IMR-90 (cell line): Measurements from ENCODE around the gene VEPH1. TPM values are rescaled to one million over a fixed set of nuclear protein-coding genes. Genes with fewer than 3 reads are reported as not detected.

Source experiments
- ATAC-seq: fragments of 200-7000 bp; cut with Tn5 transposase; 2 replicates; pipeline ENCODE4 v1.9.1; 2020; ENCODE audit warnings: low read depth, mild to moderate bottlenecking, moderate library complexity
- BruUV-seq: library from RNA; stranded (reverse); fragments of 400-500 nt; replicated peaks from 2 replicates; lab custom pipeline; 2021; lab: Mats Ljungman, UMichigan
- CTCF ChIA-PET: fragments of 300-600 bp; formaldehyde crosslinking; extraction: SDS; loops from one replicate; lab custom pipeline; 2021; ENCODE audit warnings: antibody characterized with exemption; lab: Yijun Ruan, JAX
- POLR2A ChIA-PET: fragments of 300-600 bp; sonication (Branson Sonifier 250); formaldehyde crosslinking; loops from one replicate; lab custom pipeline; 2022; ENCODE audit warnings: antibody characterized with exemption; ENCODE audit not compliant: unreplicated experiment; lab: Charles Lee
- DNase-seq: peaks from one replicate; pipeline ENCODE4 v3.0.0; 2013
- H2AFZ ChIP-seq: replicated peaks from 2 replicates; pipeline ENCODE3; 2013; ENCODE audit warnings: low read length, mild to moderate bottlenecking; ENCODE audit not compliant: poor library complexity
- H2AK5ac ChIP-seq: 2 replicates; pipeline ENCODE4 v1.6.1; 2013; ENCODE audit warnings: low read depth, low read length, inconsistent platforms
- H2AK9ac ChIP-seq: replicated peaks from 2 replicates; pipeline ENCODE3; 2013; ENCODE audit warnings: mild to moderate bottlenecking, low read depth, low read length, moderate library complexity; ENCODE audit not compliant: poor library complexity
- H2BK120ac ChIP-seq: 2 replicates; pipeline ENCODE4 v1.6.1; 2013; ENCODE audit warnings: low read depth, low read length, inconsistent platforms
- H2BK15ac ChIP-seq: 3 replicates; pipeline ENCODE4 v1.6.1; 2013; ENCODE audit warnings: low read depth, low read length, inconsistent platforms
- H2BK20ac ChIP-seq: 2 replicates; pipeline ENCODE4 v1.6.1; 2013; ENCODE audit warnings: low read depth, mild to moderate bottlenecking, inconsistent platforms, low read length, moderate library complexity
- H2BK5ac ChIP-seq: 2 replicates; pipeline ENCODE4 v1.6.1; 2013; ENCODE audit warnings: mild to moderate bottlenecking, low read depth, low read length, inconsistent platforms; ENCODE audit not compliant: poor library complexity, severe bottlenecking
- H3K14ac ChIP-seq: replicated peaks from 2 replicates; pipeline ENCODE4 v1.6.1; 2013; ENCODE audit warnings: low read depth, low read length, inconsistent platforms
- H3K18ac ChIP-seq: 2 replicates; pipeline ENCODE4 v1.6.1; 2013; ENCODE audit warnings: low read depth, low read length, control low read depth
- H3K23ac ChIP-seq: 2 replicates; pipeline ENCODE4 v1.6.1; 2013; ENCODE audit warnings: low read depth, low read length, inconsistent platforms
- H3K27ac ChIP-seq: 2 replicates; pipeline ENCODE4 v1.5.1; 2013; ENCODE audit warnings: mild to moderate bottlenecking, control low read depth, low read length; ENCODE audit not compliant: insufficient read depth
- H3K27me3 ChIP-seq: 2 replicates; pipeline ENCODE4 v1.6.1; 2013; ENCODE audit warnings: low read length; ENCODE audit not compliant: control insufficient read depth, insufficient read depth
- H3K36me3 ChIP-seq: 2 replicates; pipeline ENCODE4 v1.6.1; 2013; ENCODE audit warnings: low read length, mixed read lengths; ENCODE audit not compliant: control insufficient read depth, insufficient read depth
- H3K4ac ChIP-seq: 2 replicates; pipeline ENCODE4 v1.6.1; 2013; ENCODE audit warnings: low read depth, low read length, inconsistent platforms
- H3K4me1 ChIP-seq: 2 replicates; pipeline ENCODE4 v1.6.1; 2013; ENCODE audit warnings: low read length, mixed read lengths; ENCODE audit not compliant: control insufficient read depth, insufficient read depth
- H3K4me2 ChIP-seq: 2 replicates; pipeline ENCODE4 v1.6.1; 2013; ENCODE audit warnings: low read depth, mild to moderate bottlenecking, control low read depth, low read length, moderate library complexity
- H3K4me3 ChIP-seq: 2 replicates; pipeline ENCODE4 v1.5.1; 2013; ENCODE audit warnings: low read depth, mild to moderate bottlenecking, control low read depth, low read length, moderate library complexity; ENCODE audit not compliant: insufficient read depth
- H3K56ac ChIP-seq: 2 replicates; pipeline ENCODE4 v1.6.1; 2013; ENCODE audit warnings: low read length, inconsistent platforms; ENCODE audit not compliant: insufficient read depth; ENCODE audit errors: extremely low read depth
- H3K79me1 ChIP-seq, 2 experiments: 2 replicates each; pipeline ENCODE4 v1.6.1; 2013; ENCODE audit warnings: low read length in 2 of 2, inconsistent platforms in 1 of 2, low read depth in 1 of 2
- H3K9ac ChIP-seq: 2 replicates; pipeline ENCODE4 v1.6.1; 2013; ENCODE audit warnings: low read depth, low read length, control low read depth
- H3K9me1 ChIP-seq: 2 replicates; pipeline ENCODE4 v1.6.1; 2013; ENCODE audit warnings: low read length, inconsistent platforms; ENCODE audit not compliant: insufficient read depth
- H3K9me3 ChIP-seq: 2 replicates; pipeline ENCODE4 v1.6.1; 2013; ENCODE audit warnings: low read length; ENCODE audit not compliant: control insufficient read depth, insufficient read depth
- H4K20me1 ChIP-seq: 2 replicates; pipeline ENCODE4 v1.6.1; 2013; ENCODE audit warnings: low read length, inconsistent platforms; ENCODE audit not compliant: insufficient read depth
- H4K5ac ChIP-seq: 2 replicates; pipeline ENCODE4 v1.6.1; 2013; ENCODE audit warnings: mild to moderate bottlenecking, low read depth, low read length, control low read depth
- H4K8ac ChIP-seq, 2 experiments: 2 replicates each; pipeline ENCODE4 v1.6.1; 2013; ENCODE audit warnings: low read depth in 2 of 2, low read length in 2 of 2, control low read depth in 1 of 2, inconsistent platforms in 1 of 2
- H4K91ac ChIP-seq: 2 replicates; pipeline ENCODE4 v1.6.1; 2013; ENCODE audit warnings: low read depth, low read length, inconsistent platforms; ENCODE audit not compliant: insufficient read depth
- CEBPB ChIP-seq: IDR thresholded peaks from 2 replicates; pipeline ENCODE4 v1.6.1; 2012; ENCODE audit warnings: low read depth, low read length, improper control_type of control experiment
- CHD1 ChIP-seq: IDR thresholded peaks from 2 replicates; pipeline ENCODE4 v1.6.1; 2012; ENCODE audit warnings: low read depth, low read length, improper control_type of control experiment
- CTCF ChIP-seq: conservative IDR thresholded peaks from 2 replicates; pipeline ENCODE4 v1.5.1; 2012; ENCODE audit warnings: mild to moderate bottlenecking, low read depth, low read length, improper control_type of control experiment
- ELK1 ChIP-seq: fragments of 150-350 bp; IDR thresholded peaks from 2 replicates; pipeline ENCODE4 v1.6.1; 2016; ENCODE audit warnings: low read depth, mild to moderate bottlenecking, low read length, moderate library complexity, borderline replicate concordance
- MAFK ChIP-seq: IDR thresholded peaks from 2 replicates; pipeline ENCODE4 v1.6.1; 2012; ENCODE audit warnings: low read depth, low read length, improper control_type of control experiment
- MAZ ChIP-seq: IDR thresholded peaks from 2 replicates; pipeline ENCODE4 v1.6.1; 2012; ENCODE audit warnings: low read depth, mild to moderate bottlenecking, low read length, improper control_type of control experiment, moderate library complexity, borderline replicate concordance
- MXI1 ChIP-seq: IDR thresholded peaks from 2 replicates; pipeline ENCODE4 v1.6.1; 2012; ENCODE audit warnings: low read depth, mild to moderate bottlenecking, low read length, moderate library complexity, borderline replicate concordance
- POLR2A ChIP-seq: IDR thresholded peaks from 2 replicates; pipeline ENCODE4 v1.6.1; 2012; ENCODE audit warnings: mild to moderate bottlenecking, low read depth, low read length
- RCOR1 ChIP-seq: IDR thresholded peaks from 2 replicates; pipeline ENCODE4 v1.6.1; 2012; ENCODE audit warnings: mild to moderate bottlenecking, low read length, improper control_type of control experiment; ENCODE audit not compliant: insufficient replicate concordance
- RFX5 ChIP-seq: IDR thresholded peaks from 2 replicates; pipeline ENCODE4 v1.8.0; 2012; ENCODE audit warnings: low read depth, mild to moderate bottlenecking, low read length, moderate library complexity
- SMC3 ChIP-seq: fragments of 150-350 bp; IDR thresholded peaks from 2 replicates; pipeline ENCODE4 v1.6.1; 2016; ENCODE audit warnings: low read depth, mild to moderate bottlenecking, antibody characterized with exemption, low read length, moderate library complexity
- USF2 ChIP-seq: fragments of 150-350 bp; IDR thresholded peaks from 2 replicates; pipeline ENCODE4 v1.6.1; 2017; ENCODE audit warnings: mild to moderate bottlenecking, antibody characterized with exemption, low read length, low read depth
- WGBS, 2 experiments: methylation state at CpG; one replicate each; pipeline versions ENCODE4 v1.1.5 to v1.1.7; 2013; ENCODE audit warnings: missing lambda C conversion rate in 2 of 2; ENCODE audit not compliant: insufficient read length in 1 of 2; ENCODE audit errors: extremely low coverage in 2 of 2; 5-methylcytosine and 5-hydroxymethylcytosine counted together
- dilution Hi-C: fragments of 300-500 bp; cut with HindIII; formaldehyde crosslinking; loops from one replicate; pipeline ENCODE4 v1.14.3; 2018; ENCODE audit warnings: low sequenced_read_pairs; ENCODE audit not compliant: unreplicated experiment
- in situ Hi-C: fragments of 300-500 bp; cut with MboI; formaldehyde crosslinking; loops from 3 replicates; pipeline ENCODE4 v1.14.3; 2019; ENCODE audit warnings: low sequenced_read_pairs, inconsistent platforms, mixed read lengths
- intact Hi-C: fragments of 100-400 bp; cut with micrococcal nuclease; formaldehyde crosslinking; loops from 2 replicates; pipeline ENCODE4 v1.10.0; 2022
- polyA plus RNA-seq, 3 experiments: library from polyadenylated mRNA; depleted of rRNA; stranded (reverse); fragments of >200 nt; gene quantifications; 2 replicates each; pipeline ENCODE4 v1.2.3, GENCODE V29; 2012; ENCODE audit warnings: low replicate concordance in 1 of 3
- total RNA-seq: library from RNA; depleted of rRNA; stranded (reverse); fragments of >200 nt; gene quantifications from 2 replicates; pipeline ENCODE4 v1.2.3, GENCODE V29; 2012

VEPH1 gene
- total and polyA plus RNA-seq, 2 of the 4 experiments (the other 2 are of a cell fraction): 30.5 to 130 TPM

GRCh38 chr3:157416347-157417087, 86.7 kb downstream of the VEPH1 start:
- Histone ChIP-seq H3K14ac (0 out of 2 replicates have a peak overlapping the region, but pooled peaks have one; percentile 35), H2AFZ (no peak overlapping the region), H4K91ac (peak overlapping the region; percentile 9; the same call in 1 of the 2 replicates), H3K79me1 (peaks cover 0 to 12% of the 10 kb centered on the region in 2 experiments; a peak in 2 of 4 replicates), H3K9me1 (peaks cover 11% of the 10 kb centered on the region), H2BK5ac (no peak overlapping the region), H3K27me3 (no peaks in the 10 kb centered on the region), H2BK120ac (no peak overlapping the region), H3K4me1 (no peaks in the 10 kb centered on the region), H4K20me1 (no peaks in the 10 kb centered on the region), H2AK5ac (no peak overlapping the region), H3K27ac (no peak overlapping the region), H3K9ac (no peak overlapping the region), H2BK15ac (peak overlapping the region; percentile 32; the same call in 1 of the 3 replicates), H3K4me3 (no peak overlapping the region), H2AK9ac (no peak overlapping the region), H4K8ac (no peak overlapping the region), H4K5ac (no peak overlapping the region), H3K4ac (no peak overlapping the region), H3K56ac (no peak overlapping the region), H3K36me3 (no peaks in the 10 kb centered on the region), H3K18ac (no peak overlapping the region), H3K4me2 (no peak overlapping the region), H3K9me3 (no peaks in the 10 kb centered on the region), H3K23ac (no peak overlapping the region), H2BK20ac (no peak overlapping the region)
- POLR2A ChIA-PET: no interaction called here
- ATAC-seq (no peak), DNase-seq (no peak)
- CTCF ChIA-PET: interaction anchor here (0.9 to 1.5 kb wide), 2 partner anchors 18 to 33 kb away, joined by 3 to 4 read pairs; no protein-coding TSS in a partner anchor
- BruUV-seq: no TSS peak
- TF ChIP-seq MAZ (no peak), RCOR1 (no peak), POLR2A (no peak), CEBPB (no peak), CTCF (no peak), MAFK (no peak), SMC3 (no peak), RFX5 (no peak), MXI1 (no peak), ELK1 (no peak), CHD1 (no peak), USF2 (no peak)
- intact Hi-C loops: loop anchor here (5.0 kb wide), 1 partner anchor 44 kb away; no protein-coding TSS in a partner anchor
- in situ Hi-C loops: no loop called here
- WGBS, 2 experiments: 100% methylated on average over 1 of the region's 3 CpGs; no CpG with 5 or more reads in 1 of the 2 experiments
- dilution Hi-C loops: no loop called here
